GM21515 (cell line): ENCODE results near the gene GRIA3.

Source experiments
- ATAC-seq: cut with Tn5 transposase; IDR thresholded peaks from one replicate; pipeline ENCODE4 v1.9.1; 2021; ENCODE audit not compliant: unreplicated experiment

The GRIA3 gene

DNA sequence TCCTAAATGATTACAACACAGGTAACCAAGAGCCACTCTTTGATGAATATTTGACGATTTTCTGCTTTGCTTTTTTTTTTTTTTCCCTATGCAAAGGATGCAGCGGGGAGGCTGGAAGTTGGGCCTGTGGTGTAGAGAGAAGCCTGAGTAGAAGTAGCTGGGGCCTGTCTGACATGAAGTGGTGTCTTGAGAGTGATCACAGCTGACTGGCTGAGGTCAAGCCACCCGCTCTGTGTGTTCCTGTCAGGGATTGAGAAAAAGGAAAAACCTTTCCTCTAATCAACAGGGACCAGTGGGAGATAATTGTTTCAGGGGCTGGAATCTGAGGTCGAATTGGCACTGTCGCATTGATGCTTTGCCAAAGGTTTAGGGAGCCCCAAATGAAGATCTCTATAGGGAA lies 258.7 kb downstream of the GRIA3 start:
- ATAC-seq, result no peak

DNA sequence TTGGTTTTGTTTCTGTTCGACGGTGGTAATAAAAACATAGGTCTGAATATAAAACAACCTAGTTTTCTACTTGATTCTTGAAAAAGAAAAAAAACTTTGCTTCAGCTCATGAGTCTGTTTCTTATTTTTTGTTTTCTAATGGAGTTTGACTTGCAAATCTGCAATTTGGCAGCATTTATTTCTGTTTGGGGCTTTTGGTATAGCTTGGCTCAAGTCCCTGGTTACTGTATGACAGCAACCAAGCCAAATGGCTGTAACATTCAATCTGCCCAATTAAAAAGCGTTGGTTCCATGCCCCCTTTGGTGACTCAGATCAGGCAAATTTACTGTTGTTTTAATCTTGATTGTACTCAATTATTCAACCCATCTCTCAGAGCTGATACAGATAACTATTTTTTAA lies 263.4 kb downstream of the GRIA3 start:
- ATAC-seq, result no peak

DNA sequence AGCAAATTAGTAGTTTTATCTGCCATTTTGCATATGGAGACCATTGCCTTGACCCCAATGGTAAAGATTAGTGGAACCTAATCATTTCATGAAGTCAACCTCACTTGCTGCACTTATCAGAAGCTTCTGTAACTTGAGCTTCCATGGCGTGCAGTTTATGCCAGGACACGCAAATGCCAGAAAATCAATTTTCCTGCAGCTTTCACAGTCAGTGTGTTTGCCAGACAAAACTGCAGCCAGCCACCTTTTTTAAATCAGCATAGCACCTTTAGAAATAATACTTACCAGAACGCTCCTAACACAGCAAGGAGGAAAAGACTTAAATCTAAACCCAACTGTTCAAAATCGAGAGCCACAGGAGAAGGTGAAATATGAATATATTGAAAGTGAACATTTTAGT lies 265.3 kb downstream of the GRIA3 start:
- no peak for ATAC-seq

DNA sequence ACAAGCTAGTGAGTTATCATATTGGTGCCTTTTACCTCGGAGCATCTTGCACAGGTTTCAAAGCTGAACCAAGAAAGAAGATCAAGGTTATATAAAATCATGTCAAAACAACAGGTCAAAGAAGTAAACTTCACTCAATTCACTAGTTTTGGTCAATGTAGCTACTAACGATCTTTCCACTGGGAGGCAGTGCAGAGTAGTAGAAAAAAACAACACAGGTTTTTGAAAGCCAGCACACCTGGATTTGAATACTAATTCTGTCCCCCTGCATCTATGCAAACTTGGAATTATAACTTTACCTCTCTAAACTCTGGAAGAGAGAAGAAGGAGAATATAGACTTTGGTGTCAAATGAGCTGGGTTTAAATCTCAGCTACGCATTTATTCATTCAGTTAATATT lies 266.1 kb downstream of the GRIA3 start:
- no peak for ATAC-seq

DNA sequence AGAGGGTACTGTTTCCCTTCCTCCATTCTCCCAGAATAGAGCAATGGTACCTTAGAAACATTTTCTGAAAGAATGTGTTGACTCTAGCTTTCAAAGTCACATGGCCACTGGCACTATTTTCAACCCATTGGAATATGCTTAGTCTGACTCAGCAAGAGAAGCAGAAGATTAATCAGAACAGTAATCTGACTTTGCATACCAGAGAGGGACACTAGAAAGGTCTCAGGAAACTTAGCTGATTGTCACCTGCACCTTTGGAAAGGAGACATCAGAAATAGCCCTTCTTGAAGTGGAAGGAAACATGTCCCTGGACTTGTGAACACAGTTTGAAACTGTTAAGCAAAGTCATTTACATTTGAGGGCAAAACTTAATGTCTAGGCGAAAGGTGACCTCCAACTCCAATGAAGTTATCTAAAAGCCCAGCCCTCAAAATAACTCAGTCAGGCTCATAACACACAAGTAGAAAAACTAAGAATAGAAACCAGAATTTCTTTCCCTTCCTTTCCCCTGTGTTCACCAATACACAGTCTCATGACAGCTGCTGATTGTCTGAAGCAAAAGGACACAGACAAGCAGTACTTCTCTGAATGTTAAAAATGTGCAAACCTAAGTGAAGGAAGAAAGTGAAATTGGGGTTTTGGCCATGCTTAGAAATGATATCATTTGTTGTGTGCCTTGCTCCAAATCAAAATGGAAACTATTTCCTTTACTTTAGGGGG lies 270.8 kb downstream of the GRIA3 start:
- no peak for ATAC-seq

DNA sequence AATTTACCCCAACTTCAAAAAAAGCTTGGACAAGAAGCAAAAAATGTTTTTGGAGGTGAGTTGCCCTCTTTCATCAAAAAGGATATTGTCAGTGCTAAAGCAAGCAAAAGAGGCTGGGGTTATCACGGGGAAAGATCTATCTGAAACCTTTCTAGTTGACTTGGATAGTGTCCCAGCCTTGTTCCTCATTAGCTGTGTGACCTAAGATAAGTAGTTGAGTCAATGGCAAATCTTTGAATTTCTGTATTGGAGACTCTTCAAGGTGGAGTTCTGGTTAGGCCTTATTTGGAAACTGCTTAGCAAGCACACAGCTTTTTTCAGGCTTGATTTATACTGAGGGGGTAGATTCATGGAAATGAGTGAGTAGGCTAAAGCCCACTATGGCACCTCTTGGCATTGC lies 271.6 kb downstream of the GRIA3 start:
- no peak for ATAC-seq

DNA sequence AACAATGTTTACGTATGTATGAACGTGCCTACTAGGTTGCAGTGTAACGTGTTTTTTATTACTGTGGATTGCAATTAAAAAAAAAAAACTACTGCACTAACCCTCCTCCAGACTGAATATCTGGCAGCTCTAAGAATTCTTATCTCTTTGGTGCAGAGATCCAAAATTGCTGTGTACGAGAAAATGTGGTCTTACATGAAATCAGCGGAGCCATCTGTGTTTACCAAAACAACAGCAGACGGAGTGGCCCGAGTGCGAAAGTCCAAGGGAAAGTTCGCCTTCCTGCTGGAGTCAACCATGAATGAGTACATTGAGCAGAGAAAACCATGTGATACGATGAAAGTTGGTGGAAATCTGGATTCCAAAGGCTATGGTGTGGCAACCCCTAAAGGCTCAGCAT lies 280.6 kb downstream of the GRIA3 start:
- no peak for ATAC-seq

DNA sequence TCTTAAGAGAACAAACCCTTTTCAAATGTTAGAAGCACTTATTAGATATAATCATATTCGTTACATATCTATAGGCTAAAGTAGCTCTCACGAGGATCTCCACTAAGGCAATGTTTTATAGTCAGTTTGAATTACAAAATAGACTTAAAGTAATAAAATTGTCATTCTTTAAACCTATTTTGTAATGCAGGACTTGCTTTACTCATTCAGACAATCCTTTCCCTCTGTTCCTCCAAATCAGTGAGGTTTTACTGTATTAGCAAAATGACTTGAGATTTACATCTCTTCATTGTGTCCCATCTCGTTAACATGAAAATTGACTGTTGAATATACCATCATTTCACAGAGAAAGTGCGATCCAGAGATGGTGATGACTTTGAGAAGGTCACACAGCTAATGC lies 284.4 kb downstream of the GRIA3 start:
- no peak for ATAC-seq

DNA sequence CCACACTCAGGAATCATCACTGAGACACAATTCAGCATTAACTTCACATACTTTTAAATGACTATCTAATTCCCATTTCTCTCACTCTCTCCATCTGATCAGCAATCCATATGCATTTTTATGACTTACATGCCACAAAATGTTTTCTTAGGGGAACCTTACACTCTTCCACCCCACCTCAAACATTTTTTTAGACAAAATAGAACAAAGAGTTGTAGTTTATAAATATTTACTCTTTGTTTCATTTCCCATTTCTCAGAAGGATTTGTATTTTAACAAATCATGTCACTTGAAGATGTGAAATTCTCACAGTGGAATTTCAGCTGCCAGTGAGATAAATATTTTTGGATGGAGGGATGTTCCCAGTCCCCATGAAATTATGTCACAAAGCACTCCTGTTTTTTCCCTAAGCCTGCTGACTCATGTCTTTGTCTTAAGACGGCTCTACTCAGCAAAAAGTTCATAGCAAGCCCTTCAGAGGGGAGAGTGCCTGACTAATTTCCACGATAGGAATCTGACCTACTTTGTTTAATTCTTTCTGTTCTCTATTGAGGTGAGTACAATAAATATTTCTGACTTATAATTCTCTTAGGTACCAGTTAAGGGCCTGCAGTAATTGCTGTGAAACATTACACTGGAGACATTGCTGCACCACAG lies 291.1 kb downstream of the GRIA3 start:
- no peak for ATAC-seq

DNA sequence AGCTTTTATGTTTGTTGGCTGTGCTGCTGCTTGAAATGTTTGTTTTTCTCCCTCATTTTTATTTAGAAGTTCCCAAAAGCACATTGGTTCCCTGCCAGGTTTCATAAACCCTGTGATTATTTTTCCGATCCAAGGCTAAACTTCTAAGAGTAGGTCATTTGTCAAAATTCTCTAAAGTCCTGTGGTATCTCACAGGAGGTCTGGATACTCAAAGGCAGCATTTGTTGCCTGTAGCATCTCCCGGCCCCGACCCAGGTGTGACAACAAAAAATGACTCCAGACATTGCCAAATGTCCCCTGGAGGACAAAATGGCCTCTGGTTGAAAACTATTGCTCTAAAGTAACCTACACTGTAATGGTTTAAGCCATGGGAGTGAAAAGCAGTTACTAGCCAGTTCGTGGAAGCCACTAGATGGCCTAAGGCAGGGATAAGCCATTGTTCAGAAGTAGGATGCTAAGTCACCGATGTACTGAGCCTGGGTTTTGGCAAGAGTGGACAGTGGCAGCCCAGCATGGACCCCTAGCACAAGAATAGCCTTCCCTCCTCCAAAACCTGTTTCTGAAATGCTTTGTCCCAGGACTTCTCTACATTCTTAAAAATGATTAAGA lies 292.6 kb downstream of the GRIA3 start:
- ATAC-seq, result no peak

DNA sequence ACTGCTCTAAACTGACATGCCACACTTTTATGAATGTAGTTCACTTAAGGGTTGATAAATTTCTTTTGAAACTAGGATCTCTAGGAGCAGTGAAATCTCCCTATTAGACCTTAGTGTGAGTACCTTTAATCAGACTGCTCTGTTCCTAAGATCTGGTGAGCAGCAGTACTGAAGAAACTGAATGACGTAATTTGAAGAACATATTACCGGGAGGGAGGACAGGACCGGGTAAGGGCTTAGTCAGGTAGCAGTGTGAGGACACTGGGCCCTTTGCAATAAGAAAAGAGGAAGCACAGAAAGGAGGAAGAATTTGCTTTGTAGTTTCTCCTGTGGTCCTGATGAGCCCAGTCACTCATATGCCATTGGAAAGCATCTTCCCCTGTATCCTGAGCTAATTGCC lies 293.6 kb downstream of the GRIA3 start:
- ATAC-seq, result no peak

DNA sequence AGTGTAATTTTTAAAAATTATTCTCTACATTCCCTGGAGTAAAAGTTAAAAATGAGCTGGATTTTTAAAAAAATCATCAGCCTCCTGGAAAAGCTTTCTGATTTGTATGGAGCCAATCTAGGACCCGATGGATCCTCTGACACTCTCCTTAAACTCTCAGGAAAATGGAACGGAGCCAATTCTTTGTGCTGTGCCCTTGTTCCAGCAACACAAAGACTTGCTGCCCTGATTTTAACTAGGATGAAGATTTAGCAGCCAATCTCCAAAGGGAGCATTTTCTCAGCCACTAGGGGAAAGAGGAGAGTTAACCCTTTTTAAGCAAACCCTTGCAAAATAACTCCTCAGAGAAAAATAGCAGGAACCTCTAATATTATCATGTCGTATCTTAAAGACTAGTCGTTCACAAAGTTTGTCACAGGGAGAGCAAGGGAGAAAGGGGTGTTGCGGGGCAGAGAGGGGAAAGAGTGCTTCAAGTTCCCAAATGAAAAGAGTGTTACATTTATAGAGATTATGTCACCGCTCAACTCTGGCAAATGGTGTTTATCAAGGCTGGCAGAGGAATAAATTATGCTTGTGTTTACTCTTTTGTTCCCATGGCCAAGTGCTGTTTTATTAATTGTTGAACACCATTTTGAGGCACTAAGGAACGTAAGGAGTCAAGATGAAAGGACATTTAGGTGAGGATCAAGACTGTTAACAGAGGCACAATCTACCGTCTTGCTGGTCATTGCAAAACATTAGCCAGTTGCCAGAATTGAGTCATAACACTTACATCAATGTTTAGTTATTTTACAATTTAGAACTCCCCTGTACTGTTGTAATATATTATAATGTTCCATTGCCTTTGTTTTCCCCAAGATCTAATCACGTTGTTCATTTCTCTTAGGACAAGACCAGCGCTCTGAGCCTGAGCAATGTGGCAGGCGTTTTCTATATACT lies 298.1 kb downstream of the GRIA3 start:
- ATAC-seq, result no peak

DNA sequence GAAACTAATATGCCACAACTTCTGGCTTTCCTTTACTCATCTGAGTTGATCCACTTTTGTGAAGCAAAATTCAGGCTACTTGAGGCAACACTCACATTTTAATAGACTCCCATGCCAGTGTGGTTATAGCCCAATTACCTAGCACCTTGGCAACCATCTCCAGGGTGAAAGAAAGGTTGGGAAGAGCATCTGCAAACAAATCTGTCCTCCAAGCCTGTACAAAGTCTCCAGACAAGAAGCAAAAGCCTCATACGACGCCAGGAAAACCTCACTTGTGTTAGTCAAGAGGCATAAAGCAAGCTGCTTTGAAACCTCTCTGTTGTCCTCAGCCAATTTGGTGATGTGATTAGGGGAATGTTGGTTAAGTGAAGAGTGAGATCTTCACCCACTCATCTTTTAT lies 302.2 kb downstream of the GRIA3 start:
- no peak for ATAC-seq

DNA sequence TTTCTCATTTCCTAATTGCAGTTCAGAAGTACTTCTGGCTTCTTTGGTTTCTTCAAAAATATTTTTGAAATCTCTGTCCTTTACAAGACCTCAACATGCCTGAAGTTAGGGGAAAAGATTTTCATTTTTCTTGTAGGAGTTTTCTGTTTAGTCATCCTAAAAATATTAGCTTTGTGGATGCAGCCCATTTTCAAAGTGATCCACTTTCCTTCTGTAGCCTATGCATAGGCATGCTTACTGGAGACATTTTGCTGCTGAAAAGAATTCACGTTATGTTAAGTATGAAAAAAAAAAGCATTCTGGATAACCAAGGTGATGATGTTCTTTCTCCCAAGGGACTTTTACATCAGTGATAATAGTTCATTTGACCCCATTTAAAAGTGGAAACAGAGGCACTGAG lies 303.2 kb downstream of the GRIA3 start:
- ATAC-seq, result no peak

DNA sequence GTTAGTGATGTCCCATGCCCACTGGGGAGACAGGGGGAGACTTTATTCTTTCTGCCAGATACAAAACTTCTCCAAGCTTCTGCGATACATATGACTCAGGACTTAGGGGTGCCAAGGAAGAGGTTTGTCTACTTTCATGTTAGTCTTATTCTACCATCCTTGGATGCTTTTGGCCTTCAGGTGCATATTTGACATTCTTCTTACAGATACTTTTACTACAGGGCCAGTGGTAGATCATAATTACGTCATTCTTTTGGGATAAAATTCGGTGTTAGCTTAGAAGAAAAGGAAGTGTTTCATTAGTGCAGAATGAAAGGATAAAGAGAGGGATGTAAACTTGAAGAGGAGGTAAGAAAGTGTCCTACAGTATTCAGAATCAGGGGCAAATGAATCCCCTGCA lies 303.6 kb downstream of the GRIA3 start:
- ATAC-seq, result no peak

DNA sequence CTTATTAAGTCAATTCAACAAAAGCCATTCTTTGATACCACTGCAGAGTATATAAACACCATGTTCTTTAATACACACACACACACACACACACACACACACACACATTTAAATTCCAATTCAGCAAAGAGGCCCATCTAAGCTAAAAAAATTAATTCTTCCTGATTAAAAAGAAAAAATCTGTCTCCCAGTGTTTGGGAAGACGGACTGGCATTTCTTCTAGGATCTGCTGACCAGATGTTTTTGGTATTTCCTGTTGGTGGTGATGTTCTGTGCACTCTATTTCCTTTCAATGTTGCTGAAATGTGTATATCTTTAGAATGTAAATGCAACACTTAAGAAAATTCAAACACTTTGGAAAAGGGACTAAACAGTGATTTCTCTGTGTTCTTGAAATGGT lies 304.9 kb downstream of the GRIA3 start:
- ATAC-seq, result no peak

DNA sequence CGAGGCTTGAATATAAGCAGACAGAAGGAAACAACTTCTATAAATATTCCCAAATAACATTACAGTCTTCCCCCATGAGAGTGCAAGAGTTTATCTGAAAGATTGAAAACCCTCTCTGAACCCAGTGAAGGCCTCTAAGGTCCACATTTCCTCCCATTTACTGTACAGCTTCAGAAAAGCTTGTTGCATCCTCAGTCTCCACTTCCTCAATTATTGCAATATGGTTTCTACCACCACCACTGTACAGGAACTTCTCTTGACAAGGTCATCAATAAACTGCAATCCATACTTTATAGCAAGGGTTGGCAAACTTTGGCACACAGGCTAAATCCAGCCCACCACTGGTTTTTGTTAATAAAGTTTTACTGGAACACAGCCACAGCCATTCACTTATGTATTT lies 309.8 kb downstream of the GRIA3 start:
- ATAC-seq, result no peak

DNA sequence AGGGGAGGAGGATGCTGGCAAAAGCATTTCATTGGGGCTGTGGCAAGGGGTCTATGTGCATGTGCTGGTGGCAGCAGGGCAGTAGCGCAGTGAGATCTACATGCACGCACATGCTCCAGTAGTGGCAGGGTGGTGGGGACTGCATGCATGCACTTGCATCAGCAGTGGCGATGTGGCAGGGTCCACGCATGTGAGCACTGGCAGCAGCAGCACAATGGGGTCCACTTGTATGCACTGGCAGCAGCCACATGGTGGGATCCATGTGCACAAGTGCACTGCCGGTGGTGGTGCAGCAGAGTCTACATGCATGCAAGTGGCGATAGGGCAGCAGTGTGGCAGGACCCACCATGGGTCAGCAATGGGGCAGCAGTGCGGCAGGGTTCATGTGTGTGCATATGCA lies 315.7 kb downstream of the GRIA3 start:
- ATAC-seq, result no peak

DNA sequence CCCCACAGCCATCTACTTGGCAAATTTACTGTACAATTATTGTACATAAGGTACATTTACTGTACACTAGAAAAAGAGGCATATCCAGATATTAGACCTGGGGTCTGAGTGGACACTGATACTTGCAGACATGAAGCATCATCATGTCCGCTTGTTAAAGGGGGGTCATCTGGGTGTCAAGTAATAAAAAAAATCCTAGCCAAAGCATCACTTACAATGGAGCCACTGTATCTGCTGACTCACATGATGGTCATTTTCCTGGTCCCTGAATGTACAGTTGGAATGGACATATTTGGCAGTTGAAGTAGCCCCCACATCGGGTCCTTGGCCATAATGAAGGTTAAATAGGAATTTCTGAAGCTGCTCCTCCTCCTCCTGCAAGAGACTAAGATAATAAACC lies 320.0 kb downstream of the GRIA3 start:
- ATAC-seq, result no peak

DNA sequence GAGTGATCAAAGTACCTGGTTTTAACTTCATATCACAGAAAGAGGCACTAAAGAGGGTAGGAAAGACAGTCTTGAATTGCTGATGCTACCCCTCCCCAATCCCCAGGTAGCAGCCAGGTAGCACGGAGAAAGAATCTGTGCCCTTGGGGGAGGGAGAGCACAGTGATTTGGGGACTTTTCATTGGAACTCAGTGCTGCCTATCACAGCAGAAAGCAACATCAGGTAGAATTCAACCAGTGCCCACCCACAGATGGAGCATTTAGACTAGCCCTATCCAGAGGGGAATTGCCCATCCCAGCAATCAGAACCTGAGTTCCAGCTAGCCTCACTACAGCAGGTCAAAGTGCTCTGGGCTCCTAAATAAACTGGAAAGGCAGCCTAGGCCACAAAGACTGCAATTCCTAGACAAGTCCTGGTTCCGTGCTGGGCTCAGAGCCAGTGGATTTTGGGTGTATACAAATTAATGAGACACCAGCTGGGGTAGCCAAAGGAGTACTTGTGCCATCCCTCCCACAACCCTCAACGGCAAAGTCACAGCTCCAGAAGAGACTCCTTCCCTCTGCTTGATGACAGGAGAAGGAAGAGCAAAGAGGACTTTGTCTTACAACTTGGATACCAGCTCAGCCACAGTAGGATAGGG lies 320.7 kb downstream of the GRIA3 start:
- ATAC-seq, result no peak
